Neural cell (in vitro differentiated cells): ENCODE results near the gene TNIP3. TPM values are rescaled to one million over a fixed set of nuclear protein-coding genes. Genes with fewer than 3 reads are reported as not detected.

ENCODE experiments used
- H2AFZ ChIP-seq: fragments of 200-600, 300-800 bp; sonication (generic), shearing (Covaris generic); 2 replicates; pipeline ENCODE4 v1.6.0; 2014; ENCODE audit warnings: low read depth, mild to moderate bottlenecking, antibody characterized with exemption, low read length, moderate library complexity
- H3F3A ChIP-seq: fragments of 200-600 bp; shearing (Covaris generic); 2 replicates; pipeline ENCODE4 v1.6.1; 2016; ENCODE audit warnings: mild to moderate bottlenecking, moderate library complexity, mixed read lengths, antibody characterized with exemption, low read length; ENCODE audit not compliant: insufficient read depth, poor library complexity, severe bottlenecking
- H3K27ac ChIP-seq: fragments of 200-600, 300-800 bp; sonication (generic), shearing (Covaris generic); 2 replicates; pipeline ENCODE4 v1.5.1; 2014; ENCODE audit warnings: mild to moderate bottlenecking, low read length, moderate library complexity
- H3K27me3 ChIP-seq: fragments of 300-800, 200-600 bp; sonication (generic), shearing (Covaris generic); 2 replicates; pipeline ENCODE4 v1.6.0; 2014; ENCODE audit warnings: mild to moderate bottlenecking, low read depth, low read length, moderate library complexity; ENCODE audit not compliant: insufficient read depth
- H3K36me3 ChIP-seq: fragments of 300-800, 200-600 bp; sonication (generic), shearing (Covaris generic); 2 replicates; pipeline ENCODE4 v1.5.1; 2014; ENCODE audit warnings: mild to moderate bottlenecking, antibody characterized with exemption, low read length, moderate library complexity; ENCODE audit not compliant: insufficient read depth
- H3K4me2 ChIP-seq: fragments of 300-800, 200-600 bp; sonication (generic), shearing (Covaris generic); 2 replicates; pipeline ENCODE4 v1.6.0; 2014; ENCODE audit warnings: mild to moderate bottlenecking, low read length
- H3K4me3 ChIP-seq: fragments of 300-800, 200-600 bp; sonication (generic), shearing (Covaris generic); 2 replicates; pipeline ENCODE4 v1.5.1; 2014; ENCODE audit warnings: mild to moderate bottlenecking, low read length, moderate library complexity
- H3K79me2 ChIP-seq: fragments of 200-600 bp; shearing (Covaris generic); replicated peaks from 2 replicates; pipeline ENCODE4 v1.6.0; 2014; ENCODE audit warnings: mild to moderate bottlenecking, low read length, moderate library complexity; ENCODE audit not compliant: insufficient read depth
- H3K9ac ChIP-seq: fragments of 300-800, 200-600 bp; sonication (generic), shearing (Covaris generic); 2 replicates; pipeline ENCODE4 v1.6.1; 2016; ENCODE audit warnings: mild to moderate bottlenecking, low read length, mixed read lengths
- H3K9me2 ChIP-seq: fragments of 200-600 bp; shearing (Covaris generic); 2 replicates; pipeline ENCODE4 v1.6.1; 2016; ENCODE audit warnings: mild to moderate bottlenecking, low read length, mixed read lengths; ENCODE audit not compliant: insufficient read depth
- H3K9me3 ChIP-seq: fragments of 200-600, 300-800 bp; sonication (generic), shearing (Covaris generic); 2 replicates; pipeline ENCODE4 v1.6.1; 2016; ENCODE audit warnings: mild to moderate bottlenecking, mixed run types, low read length, moderate library complexity, mixed read lengths
- H4K20me1 ChIP-seq: fragments of 200-600 bp; shearing (Covaris generic); 2 replicates; pipeline ENCODE4 v1.6.1; 2016; ENCODE audit warnings: mild to moderate bottlenecking, mixed run types; ENCODE audit not compliant: insufficient read depth
- EP300 ChIP-seq: fragments of 450-650 bp; conservative IDR thresholded peaks from 2 replicates; pipeline ENCODE4 v1.6.1; 2014; ENCODE audit warnings: antibody characterized with exemption, mild to moderate bottlenecking, moderate library complexity; ENCODE audit not compliant: poor library complexity, severe bottlenecking
- EZH2 ChIP-seq: fragments of 200-600, 300-800 bp; shearing (Covaris generic), sonication (generic); IDR thresholded peaks from 2 replicates; pipeline ENCODE4 v1.6.1; 2014; ENCODE audit warnings: antibody characterized with exemption, low read length, borderline replicate concordance, mild to moderate bottlenecking; ENCODE audit not compliant: insufficient read depth, poor library complexity, severe bottlenecking
- MXI1 ChIP-seq: fragments of 450-650 bp; conservative IDR thresholded peaks from 2 replicates; pipeline ENCODE4 v1.6.1; 2014; ENCODE audit warnings: antibody characterized with exemption, mild to moderate bottlenecking; ENCODE audit not compliant: poor library complexity, severe bottlenecking
- POLR2AphosphoS5 ChIP-seq: IDR thresholded peaks from 2 replicates; pipeline ENCODE4 v1.6.1; 2012
- RAD21 ChIP-seq: fragments of 450-650 bp; conservative IDR thresholded peaks from 2 replicates; pipeline ENCODE4 v1.6.1; 2014; ENCODE audit warnings: antibody characterized with exemption, mild to moderate bottlenecking, moderate library complexity
- SMC3 ChIP-seq: fragments of 450-650 bp; conservative IDR thresholded peaks from 2 replicates; pipeline ENCODE4 v1.6.1; 2014; ENCODE audit warnings: antibody characterized with exemption, mild to moderate bottlenecking, moderate library complexity; ENCODE audit not compliant: poor library complexity
- TAF1 ChIP-seq: IDR thresholded peaks from 2 replicates; pipeline ENCODE4 v1.6.1; 2012; ENCODE audit warnings: low read depth
- polyA plus RNA-seq: library from polyadenylated mRNA; depleted of rRNA; stranded (reverse); fragments of >200 nt; gene quantifications from 2 replicates; pipeline ENCODE4 v1.2.3, GENCODE V29; 2014
- TF ChIP-seq, protein P1 (sequence below): fragments of 450-650 bp; IDR thresholded peaks from 2 replicates; pipeline ENCODE4 v1.5.1; 2014; ENCODE audit warnings: antibody characterized with exemption, mild to moderate bottlenecking, moderate library complexity; ENCODE audit not compliant: poor library complexity, severe bottlenecking
- TF ChIP-seq, protein P2 (sequence below): IDR thresholded peaks from 2 replicates; pipeline ENCODE4 v1.6.1; 2012; ENCODE audit warnings: borderline replicate concordance

TNIP3 gene
- polyA plus RNA-seq, 1 donor from 2014 or later: 0.09 TPM

DNA sequence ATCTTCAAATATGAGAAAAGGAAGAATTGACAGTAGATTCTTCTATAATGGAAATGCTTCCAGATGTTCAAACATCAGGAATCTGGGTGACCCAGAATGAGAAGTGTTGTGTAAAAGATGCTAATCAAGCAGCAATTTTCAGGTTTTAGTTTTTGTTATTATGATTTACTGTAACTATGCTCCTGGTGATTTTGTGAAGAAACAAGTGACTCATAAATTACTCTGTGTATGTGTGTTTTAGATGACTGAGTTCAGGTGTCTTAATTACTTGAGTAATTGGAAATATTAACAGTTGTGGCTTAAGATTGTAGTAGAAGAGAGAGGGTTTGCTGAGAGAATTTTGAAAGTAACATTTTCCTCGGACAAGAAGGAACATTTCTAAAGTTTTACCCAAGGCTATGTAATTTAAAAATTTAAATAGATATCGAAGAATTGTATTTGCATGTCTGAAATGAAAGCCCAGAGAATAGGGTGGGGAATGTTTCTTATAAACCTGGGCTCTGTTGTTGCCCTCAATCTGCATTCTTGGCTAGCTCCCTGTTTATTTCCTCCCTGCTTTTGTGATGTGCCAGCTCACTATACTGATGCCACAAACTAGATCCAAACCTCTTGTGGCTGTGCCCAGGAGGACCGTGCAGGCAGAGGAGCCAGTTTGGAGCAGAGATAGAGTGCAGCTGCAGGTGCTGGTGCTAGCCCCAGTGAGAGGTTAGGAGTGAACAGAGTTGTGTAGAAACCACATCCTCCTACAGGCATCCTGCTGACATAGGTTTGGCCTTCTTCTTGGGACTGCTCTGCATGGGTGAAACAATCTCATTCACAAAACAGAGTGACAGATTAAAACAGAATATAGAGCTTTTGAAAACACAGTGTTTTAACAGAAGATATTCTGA is 25.4 kb upstream of the TNIP3 start:
- Histone ChIP-seq H3K27ac (no peak overlapping the region), H3K9me2 (no peaks in the 10 kb centered on the region), H2AFZ (no peak overlapping the region), H3K9ac (no peak overlapping the region), H3K4me3 (no peak overlapping the region), H4K20me1 (no peaks in the 10 kb centered on the region), H3K36me3 (no peaks in the 10 kb centered on the region), H3K79me2 (no peaks in the 10 kb centered on the region), H3K27me3 (no peaks in the 10 kb centered on the region), H3K9me3 (no peaks in the 10 kb centered on the region), H3K4me2 (no peak overlapping the region), H3F3A (no peaks in the 10 kb centered on the region)
- TF ChIP-seq, protein P1, sequence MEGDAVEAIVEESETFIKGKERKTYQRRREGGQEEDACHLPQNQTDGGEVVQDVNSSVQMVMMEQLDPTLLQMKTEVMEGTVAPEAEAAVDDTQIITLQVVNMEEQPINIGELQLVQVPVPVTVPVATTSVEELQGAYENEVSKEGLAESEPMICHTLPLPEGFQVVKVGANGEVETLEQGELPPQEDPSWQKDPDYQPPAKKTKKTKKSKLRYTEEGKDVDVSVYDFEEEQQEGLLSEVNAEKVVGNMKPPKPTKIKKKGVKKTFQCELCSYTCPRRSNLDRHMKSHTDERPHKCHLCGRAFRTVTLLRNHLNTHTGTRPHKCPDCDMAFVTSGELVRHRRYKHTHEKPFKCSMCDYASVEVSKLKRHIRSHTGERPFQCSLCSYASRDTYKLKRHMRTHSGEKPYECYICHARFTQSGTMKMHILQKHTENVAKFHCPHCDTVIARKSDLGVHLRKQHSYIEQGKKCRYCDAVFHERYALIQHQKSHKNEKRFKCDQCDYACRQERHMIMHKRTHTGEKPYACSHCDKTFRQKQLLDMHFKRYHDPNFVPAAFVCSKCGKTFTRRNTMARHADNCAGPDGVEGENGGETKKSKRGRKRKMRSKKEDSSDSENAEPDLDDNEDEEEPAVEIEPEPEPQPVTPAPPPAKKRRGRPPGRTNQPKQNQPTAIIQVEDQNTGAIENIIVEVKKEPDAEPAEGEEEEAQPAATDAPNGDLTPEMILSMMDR: no peak
- TF ChIP-seq POLR2AphosphoS5 (no peak), RAD21 (no peak), SMC3 (no peak), EZH2 (no peak), EP300 (no peak), TAF1 (no peak), MXI1 (no peak)
- TF ChIP-seq, protein P2, sequence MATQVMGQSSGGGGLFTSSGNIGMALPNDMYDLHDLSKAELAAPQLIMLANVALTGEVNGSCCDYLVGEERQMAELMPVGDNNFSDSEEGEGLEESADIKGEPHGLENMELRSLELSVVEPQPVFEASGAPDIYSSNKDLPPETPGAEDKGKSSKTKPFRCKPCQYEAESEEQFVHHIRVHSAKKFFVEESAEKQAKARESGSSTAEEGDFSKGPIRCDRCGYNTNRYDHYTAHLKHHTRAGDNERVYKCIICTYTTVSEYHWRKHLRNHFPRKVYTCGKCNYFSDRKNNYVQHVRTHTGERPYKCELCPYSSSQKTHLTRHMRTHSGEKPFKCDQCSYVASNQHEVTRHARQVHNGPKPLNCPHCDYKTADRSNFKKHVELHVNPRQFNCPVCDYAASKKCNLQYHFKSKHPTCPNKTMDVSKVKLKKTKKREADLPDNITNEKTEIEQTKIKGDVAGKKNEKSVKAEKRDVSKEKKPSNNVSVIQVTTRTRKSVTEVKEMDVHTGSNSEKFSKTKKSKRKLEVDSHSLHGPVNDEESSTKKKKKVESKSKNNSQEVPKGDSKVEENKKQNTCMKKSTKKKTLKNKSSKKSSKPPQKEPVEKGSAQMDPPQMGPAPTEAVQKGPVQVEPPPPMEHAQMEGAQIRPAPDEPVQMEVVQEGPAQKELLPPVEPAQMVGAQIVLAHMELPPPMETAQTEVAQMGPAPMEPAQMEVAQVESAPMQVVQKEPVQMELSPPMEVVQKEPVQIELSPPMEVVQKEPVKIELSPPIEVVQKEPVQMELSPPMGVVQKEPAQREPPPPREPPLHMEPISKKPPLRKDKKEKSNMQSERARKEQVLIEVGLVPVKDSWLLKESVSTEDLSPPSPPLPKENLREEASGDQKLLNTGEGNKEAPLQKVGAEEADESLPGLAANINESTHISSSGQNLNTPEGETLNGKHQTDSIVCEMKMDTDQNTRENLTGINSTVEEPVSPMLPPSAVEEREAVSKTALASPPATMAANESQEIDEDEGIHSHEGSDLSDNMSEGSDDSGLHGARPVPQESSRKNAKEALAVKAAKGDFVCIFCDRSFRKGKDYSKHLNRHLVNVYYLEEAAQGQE: no peak

DNA sequence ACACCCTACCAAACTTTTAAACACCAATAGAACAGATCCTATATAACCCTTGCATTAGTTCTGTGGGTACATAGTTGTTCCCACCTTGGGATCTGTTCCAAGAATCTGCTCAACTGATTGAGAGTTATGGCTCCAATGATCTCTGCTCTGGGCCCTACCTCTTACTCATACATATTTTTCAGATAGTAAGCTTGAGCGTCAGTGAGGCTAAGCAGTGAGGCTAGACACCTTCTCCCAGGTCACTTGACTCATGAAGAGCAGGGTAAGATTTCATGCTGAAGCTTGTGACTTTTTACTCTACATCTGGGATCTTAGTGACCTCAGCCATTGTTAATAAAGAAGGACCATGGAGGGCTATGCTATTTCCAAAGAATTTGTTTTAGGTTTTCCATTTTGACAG is 23.1 kb upstream of the TNIP3 start:
- Histone ChIP-seq H3K4me3 (no peak overlapping the region), H3K9me2 (no peaks in the 10 kb centered on the region), H4K20me1 (no peaks in the 10 kb centered on the region), H2AFZ (no peak overlapping the region), H3K36me3 (no peaks in the 10 kb centered on the region), H3F3A (no peaks in the 10 kb centered on the region), H3K9ac (no peak overlapping the region), H3K4me2 (no peak overlapping the region), H3K27ac (no peak overlapping the region), H3K9me3 (no peaks in the 10 kb centered on the region), H3K79me2 (no peaks in the 10 kb centered on the region), H3K27me3 (no peaks in the 10 kb centered on the region)
- TF ChIP-seq, protein P2: no peak
- TF ChIP-seq MXI1 (no peak), EZH2 (no peak), RAD21 (no peak), TAF1 (no peak)
